Bone marrow (tissue), 2 donors: Measurements from ENCODE around the gene NKAPL.

Source experiments
- DNase-seq, 2 donors: peaks; one replicate each; lab custom pipeline; 2025; lab: John Stamatoyannopoulos, UW

NKAPL gene

GRCh38 chr6:28258877-28259777, at the start of gene NKAPL:
Gene NKAPL, plus strand, starts transcription at chr6:28259297. Its CDS starts 75 bp downstream, at chr6:28259372.
- DNase-seq = no peak

DNA sequence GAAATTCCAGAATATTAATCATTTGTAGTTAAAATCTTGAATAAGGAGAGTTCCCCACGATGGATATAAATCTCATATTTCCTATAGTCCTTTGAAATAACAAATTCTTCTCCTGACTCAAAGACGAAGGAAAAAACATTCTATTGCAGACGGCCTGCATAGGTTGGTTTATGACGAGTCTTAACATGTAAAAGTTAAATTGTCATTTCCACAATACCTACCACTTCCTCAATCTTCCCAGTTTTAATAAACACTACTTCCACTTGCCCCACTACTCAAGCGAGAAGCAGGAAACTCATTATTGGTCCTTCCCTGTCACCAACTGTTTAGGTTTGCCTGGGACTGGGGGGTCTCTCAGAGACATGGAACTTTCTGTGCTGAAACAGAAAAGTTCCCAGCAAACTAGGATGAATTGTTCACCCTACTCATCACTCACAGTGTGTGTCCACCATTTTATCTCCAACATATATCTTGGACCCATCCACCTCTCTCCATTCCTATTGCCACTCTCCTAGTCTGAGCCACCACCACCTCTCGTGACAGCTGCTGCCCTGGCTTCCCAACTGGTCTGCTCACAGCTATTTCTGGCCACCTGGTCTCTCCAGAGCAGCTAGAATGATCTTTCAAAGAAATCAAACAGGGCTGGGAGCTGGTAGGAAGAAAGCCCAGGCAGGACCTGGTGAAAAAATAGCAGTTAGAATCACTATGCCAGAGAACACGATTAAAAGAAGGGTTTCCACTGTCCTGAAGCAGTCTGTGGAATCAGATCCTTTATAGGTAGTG, 49.2 kb upstream of the NKAPL start:
- DNase-seq = no peak

GRCh38 chr6:28211840-28212509, 47.1 kb upstream of the NKAPL start:
- DNase-seq = no peak

DNA sequence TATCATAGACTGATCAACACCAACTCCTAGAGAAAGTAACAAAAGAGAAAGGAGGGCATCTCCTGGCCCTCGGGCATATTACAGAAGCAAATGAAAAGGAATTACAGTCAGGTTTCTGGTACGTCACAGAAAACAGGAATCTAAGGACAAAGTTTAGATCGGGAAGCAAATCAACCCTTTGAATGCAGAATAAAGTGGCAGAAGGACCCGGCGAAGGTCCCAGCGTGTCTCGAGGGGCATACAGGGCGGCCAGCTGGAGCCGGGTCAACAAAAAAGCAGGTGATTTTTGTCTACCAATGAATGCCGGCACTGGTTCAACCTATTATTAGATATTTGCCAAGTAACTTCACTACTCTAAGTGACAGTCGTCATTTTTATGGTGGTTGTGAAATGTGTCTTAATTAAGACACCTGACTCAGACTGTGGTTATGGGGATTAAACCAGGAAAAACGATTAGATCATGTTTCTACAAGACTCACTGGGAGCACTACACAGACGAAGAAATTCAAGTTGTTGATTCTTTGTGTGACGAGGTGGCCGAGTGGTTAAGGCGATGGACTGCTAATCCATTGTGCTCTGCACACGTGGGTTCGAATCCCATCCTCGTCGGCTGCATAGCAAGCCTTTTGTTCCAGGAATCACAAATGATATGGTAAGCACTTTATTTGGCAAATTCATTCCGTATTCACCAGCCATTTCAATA, 46.4 kb upstream of the NKAPL start:
- peak in 1 of 2 donors; percentile 64 for DNase-seq

- DNase-seq = no peak
Measured at GRCh38 chr6:28213213-28213523, 45.9 kb upstream of the NKAPL start.

DNA sequence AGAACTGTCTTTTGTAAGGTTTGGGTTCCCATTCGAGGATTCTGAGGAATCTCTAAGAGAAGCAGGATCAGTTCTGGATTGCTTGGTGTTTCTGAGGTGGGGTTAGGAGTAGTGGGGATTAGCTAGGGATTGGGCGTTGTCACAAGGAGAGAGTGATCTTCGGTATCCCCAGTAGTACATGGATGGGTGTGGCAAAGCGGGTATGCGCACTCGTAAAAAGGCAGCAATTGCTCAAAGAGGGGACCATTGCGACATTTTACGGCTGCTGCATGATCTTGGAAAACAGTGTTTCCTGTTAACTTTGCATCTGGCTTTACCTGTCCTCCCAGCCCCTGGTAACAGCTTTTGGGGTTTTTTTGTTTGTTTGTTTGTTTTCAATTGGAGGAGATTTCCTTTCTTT, 43.7 kb upstream of the NKAPL start:
- peak in 1 of 2 donors; percentile 19 for DNase-seq

- DNase-seq = no peak
Measured at GRCh38 chr6:28217890-28218289, 41.2 kb upstream of the NKAPL start.

GRCh38 chr6:28218312-28219248, 40.5 kb upstream of the NKAPL start:
- peak; percentile 58 to 72 for DNase-seq

GRCh38 chr6:28220257-28221133, 38.6 kb upstream of the NKAPL start:
- no peak for DNase-seq

DNA sequence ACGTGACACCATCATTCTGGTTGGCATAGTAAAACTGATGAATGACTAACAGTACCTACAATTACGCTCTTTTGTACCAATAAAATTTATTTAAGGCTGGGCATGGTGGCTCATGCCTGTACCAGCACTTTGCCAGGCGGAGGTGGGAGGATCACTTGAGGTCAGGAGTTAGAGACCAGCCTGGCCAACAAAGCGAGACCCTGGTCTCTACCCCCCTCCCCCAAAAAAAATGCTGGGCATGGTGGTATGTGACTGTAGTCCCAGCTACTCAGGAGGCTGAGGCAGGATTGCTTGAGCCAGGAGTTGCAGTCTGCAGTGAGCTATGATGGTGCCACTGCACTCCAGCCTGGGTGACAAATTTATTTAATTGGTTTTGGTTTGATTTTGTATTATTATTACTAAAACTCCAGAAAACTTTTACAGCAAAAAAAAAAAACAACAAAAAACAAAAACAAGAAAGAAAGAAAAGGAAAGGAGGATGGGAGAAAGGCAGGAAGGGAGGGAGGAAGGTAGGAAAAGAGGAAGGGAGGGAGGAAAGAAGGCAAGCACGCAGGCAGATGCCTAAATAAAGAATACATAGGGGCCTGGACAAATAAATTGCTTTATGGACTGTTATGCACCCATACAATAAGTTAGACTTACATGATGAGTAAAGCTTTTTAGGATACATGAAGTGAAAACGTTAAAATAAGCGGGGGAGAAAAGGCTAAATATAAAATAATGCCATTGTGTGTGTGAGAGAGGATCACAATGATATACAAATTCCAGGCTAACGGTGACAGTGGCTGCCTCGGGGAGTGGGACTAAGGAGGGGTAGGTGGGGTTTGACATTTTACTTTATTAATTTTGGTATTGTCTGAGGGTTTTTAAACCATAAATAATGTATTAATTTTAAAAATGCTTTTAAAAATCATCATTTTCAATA, 34.7 kb upstream of the NKAPL start:
- no peak for DNase-seq

DNA sequence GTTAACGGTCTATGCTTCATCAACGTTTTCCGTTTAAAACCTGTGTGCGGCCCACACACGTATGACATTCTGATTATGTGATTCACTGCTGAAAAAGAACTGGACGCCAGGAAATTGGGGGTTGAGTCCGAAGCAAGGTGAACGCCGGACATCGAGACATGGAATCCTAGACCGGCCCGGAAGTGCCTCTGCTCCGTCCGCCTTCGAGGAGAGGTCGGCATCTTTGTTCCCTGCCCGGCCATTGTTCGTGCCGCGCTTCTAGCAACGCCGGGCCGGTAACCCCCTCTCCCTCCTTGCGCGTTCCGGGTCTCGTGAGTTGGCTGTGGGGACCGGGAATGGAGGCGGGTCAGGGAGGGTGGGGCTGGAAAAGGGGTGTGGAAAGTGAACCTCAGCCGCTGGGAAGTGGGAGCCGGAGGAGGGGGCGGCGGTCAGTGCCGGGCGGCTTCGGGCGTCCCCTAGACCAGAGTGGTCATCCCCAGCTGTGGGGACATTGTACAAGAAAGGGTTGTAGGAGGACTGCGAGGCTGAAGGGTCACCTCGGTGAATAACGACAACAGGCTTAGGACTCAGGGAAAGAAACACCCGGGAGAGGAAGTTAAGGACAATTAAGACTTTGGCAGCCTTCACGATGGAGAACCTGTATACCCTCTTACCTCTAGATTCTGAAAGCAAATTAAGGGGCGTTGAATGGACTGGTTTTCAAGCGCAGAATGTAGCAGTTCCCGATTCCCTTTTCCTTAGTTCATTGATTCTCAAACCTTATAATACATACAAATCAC, 33.9 kb upstream of the NKAPL start, which contains the start of gene ZSCAN9:
Gene ZSCAN9 (plus strand): TSS at position 220 of the 779 bp plus-strand sequence. CDS start 1,810 bp downstream, outside the sequence.
- DNase-seq = peak; percentile 39 to 60

GRCh38 chr6:28226460-28226859, 32.6 kb upstream of the NKAPL start:
- no peak for DNase-seq

DNA sequence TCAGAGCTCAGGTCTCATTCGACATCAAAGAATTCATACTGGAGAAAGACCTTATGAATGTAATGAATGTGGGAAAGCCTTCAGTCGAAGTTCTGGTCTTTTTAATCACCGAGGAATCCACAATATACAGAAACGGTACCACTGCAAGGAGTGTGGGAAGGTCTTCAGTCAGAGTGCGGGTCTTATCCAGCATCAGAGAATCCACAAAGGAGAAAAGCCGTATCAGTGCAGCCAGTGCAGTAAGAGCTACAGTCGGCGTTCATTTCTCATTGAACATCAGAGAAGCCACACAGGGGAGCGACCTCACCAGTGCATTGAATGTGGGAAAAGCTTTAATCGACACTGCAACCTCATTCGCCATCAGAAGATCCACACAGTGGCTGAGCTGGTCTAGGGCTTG, 26.3 kb upstream of the NKAPL start:
- DNase-seq = no peak

DNA sequence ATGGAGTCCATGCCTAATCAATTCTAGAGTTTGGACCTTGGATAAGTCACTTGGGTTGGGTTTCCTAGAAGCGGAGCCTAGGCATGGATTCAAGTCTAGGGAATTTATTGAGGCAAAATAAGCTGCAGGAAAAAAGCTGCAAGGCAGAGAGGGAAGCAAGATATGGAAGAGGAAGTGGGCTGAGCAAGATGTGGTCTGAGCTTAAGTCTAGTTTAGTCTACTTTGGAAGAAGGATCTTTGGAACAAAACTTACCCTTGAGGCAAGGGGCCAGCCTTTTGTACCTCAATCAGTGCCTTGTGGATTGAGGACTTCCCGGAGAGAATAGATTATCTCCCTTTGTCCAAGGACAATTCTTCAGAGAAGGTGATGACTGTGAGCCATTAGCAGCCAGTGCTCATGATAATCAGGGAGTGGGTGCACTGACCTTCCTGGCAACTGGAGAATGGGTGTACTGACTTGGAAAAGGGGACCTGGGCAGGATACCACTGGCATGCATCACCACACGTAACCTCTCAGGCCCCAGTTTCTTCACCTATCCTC, 23.1 kb upstream of the NKAPL start:
- no peak for DNase-seq

DNA sequence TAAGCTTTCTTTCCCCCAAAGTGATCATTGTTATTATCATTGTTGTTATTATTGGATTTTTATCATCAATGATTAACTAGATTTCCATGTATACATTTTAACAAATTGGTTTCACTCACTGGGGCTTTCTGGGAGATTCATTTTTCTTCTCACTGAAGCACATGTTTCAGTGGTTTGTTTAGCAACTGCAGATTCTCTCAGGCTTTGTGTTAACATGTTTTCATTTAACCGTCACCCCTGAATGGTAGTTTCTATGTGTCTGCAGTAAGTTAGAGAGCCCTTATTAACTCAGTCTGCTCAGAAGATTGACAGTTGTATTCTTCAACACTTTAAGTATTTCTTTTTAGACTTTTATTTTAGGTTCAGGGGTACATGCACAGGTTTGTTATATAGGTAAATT, 19.5 kb upstream of the NKAPL start:
- DNase-seq = no peak

- DNase-seq = no peak
Measured at GRCh38 chr6:28240471-28240870, 18.6 kb upstream of the NKAPL start.

GRCh38 chr6:28243946-28244345, 15.2 kb upstream of the NKAPL start:
- no peak for DNase-seq
